K562 (cell line): ENCODE measurements around the gene LAMB1. TPM values are rescaled to one million over a fixed set of nuclear protein-coding genes. Genes with fewer than 3 reads are reported as not detected.

Experiments used
- ATAC-seq: fragments of 200-7000 bp; cut with Tn5 transposase; 3 replicates; pipeline ENCODE4 v1.9.1; 2020; ENCODE audit warnings: moderate library complexity
- BruUV-seq: library from RNA; stranded (reverse); fragments of 400-500 nt; replicated peaks from 2 replicates; lab custom pipeline; 2021; lab: Mats Ljungman, UMichigan
- CTCF ChIA-PET: fragments of 300-600 bp; formaldehyde crosslinking; extraction: SDS; loops from one replicate; lab custom pipeline; 2021; ENCODE audit warnings: low intra/inter-chr PET ratio; lab: Yijun Ruan, JAX
- POLR2A ChIA-PET: fragments of 300-600, 350-650 bp; sonication (Branson Sonifier 250); formaldehyde crosslinking; extraction: SDS; loops from one replicate; lab custom pipeline; 2021; ENCODE audit warnings: antibody characterized with exemption, inconsistent platforms; lab: Yijun Ruan, JAX
- DNase-seq, 4 experiments: peaks; one replicate each; pipeline versions ENCODE4 v3.0.0 to v3.0.0-alpha.2; 2011 to 2018; ENCODE audit warnings: low spot score in 3 of 4, mixed read lengths in 3 of 4; ENCODE audit errors: extremely low read depth in 1 of 4
- FAIRE-seq: peaks from 2 replicates; lab custom pipeline; 2011; peaks lifted over from hg19 to GRCh38; lab: Jason Lieb, UNC
- H2AFZ ChIP-seq: 2 replicates; pipeline ENCODE4 v1.6.0; 2011; ENCODE audit warnings: low read depth, low read length, control low read depth, inconsistent platforms
- H3K27ac ChIP-seq: fragments of 200-600 bp; 3 replicates; pipeline ENCODE4 v1.8.0; 2011; ENCODE audit warnings: low read depth, mild to moderate bottlenecking, control low read depth, inconsistent platforms, low read length, moderate library complexity, mixed read lengths; ENCODE audit errors: extremely low read depth
- H3K27me3 ChIP-seq, 2 experiments: fragments of 300-600 bp in 1 of 2; 2 replicates in 1 of 2; 3 replicates in 1 of 2; pipeline versions ENCODE4 v1.6.0 to v1.8.0; 2011; ENCODE audit warnings: inconsistent platforms in 2 of 2, low read length in 2 of 2, mild to moderate bottlenecking in 1 of 2, mixed read lengths in 1 of 2, moderate library complexity in 1 of 2; ENCODE audit not compliant: control insufficient read depth in 2 of 2, insufficient read depth in 2 of 2
- H3K36me3 ChIP-seq: fragments of 300-600 bp; 3 replicates; pipeline ENCODE4 v1.8.0; 2011; ENCODE audit warnings: mild to moderate bottlenecking, low read length, inconsistent platforms; ENCODE audit not compliant: control insufficient read depth, insufficient read depth
- H3K4me1 ChIP-seq, 2 experiments: fragments of 200-600 bp in 1 of 2; replicated peaks in 1 of 2; 2 replicates in 1 of 2; 3 replicates in 1 of 2; pipeline versions ENCODE4 v1.5.1 to v1.8.0; 2011; ENCODE audit warnings: inconsistent platforms in 2 of 2, low read length in 2 of 2, mild to moderate bottlenecking in 1 of 2, mixed read lengths in 1 of 2, moderate library complexity in 1 of 2; ENCODE audit not compliant: control insufficient read depth in 2 of 2, insufficient read depth in 2 of 2
- H3K4me2 ChIP-seq: 2 replicates; pipeline ENCODE4 v1.6.1; 2011; ENCODE audit warnings: low read length, control low read depth, inconsistent platforms, mixed read lengths; ENCODE audit not compliant: insufficient read depth
- H3K4me3 ChIP-seq: fragments of 200-600 bp; sonication (generic), shearing (Covaris generic); 2 replicates; pipeline ENCODE4 v1.5.1; 2016; ENCODE audit warnings: control low read depth, inconsistent platforms
- H3K79me2 ChIP-seq: fragments of 200-600 bp; 3 replicates; pipeline ENCODE4 v1.8.0; 2011; ENCODE audit warnings: low read length, inconsistent platforms; ENCODE audit not compliant: control insufficient read depth, insufficient read depth
- H3K9ac ChIP-seq, 2 experiments: 2 replicates each; pipeline versions ENCODE4 v1.6.0 to v1.6.1; 2011; ENCODE audit warnings: low read depth in 2 of 2, low read length in 2 of 2, control low read depth in 1 of 2, inconsistent platforms in 1 of 2, mild to moderate bottlenecking in 1 of 2, mixed read lengths in 1 of 2; ENCODE audit not compliant: insufficient read depth in 1 of 2
- H3K9me1 ChIP-seq: one replicate; pipeline ENCODE4 v1.6.0; 2011; ENCODE audit warnings: inconsistent platforms, mild to moderate bottlenecking, low read length, moderate library complexity; ENCODE audit not compliant: control insufficient read depth, insufficient read depth
- H3K9me3 ChIP-seq: replicated peaks from 2 replicates; pipeline ENCODE4 v1.5.1; 2011; ENCODE audit warnings: low read depth, low read length, inconsistent platforms; ENCODE audit not compliant: control insufficient read depth, insufficient read depth
- H4K20me1 ChIP-seq: replicated peaks from 2 replicates; pipeline ENCODE4 v1.6.1; 2011; ENCODE audit warnings: low read length, inconsistent platforms, mixed read lengths; ENCODE audit not compliant: control insufficient read depth, insufficient read depth
- CHD7 ChIP-seq: fragments of 200-600 bp; sonication (generic); IDR thresholded peaks from one replicate; pipeline ENCODE4 v1.6.1; 2012; ENCODE audit warnings: mild to moderate bottlenecking, low read depth, low read length, inconsistent platforms
- MYBL2 ChIP-seq, 2 experiments: fragments of 450-650 bp in 1 of 2; sonication (generic) in 1 of 2; formaldehyde crosslinking in 1 of 2; IDR thresholded peaks; 2 replicates each; pipeline versions ENCODE4 v1.6.1 to v1.8.1; 2017 to 2022; ENCODE audit warnings: borderline replicate concordance in 1 of 2, inconsistent platforms in 1 of 2, low read depth in 1 of 2, mild to moderate bottlenecking in 1 of 2, missing genetic modification reagents in 1 of 2, moderate library complexity in 1 of 2
- WGBS: fragments of 100-300 bp; shearing (Covaris generic); methylation state at CpG from one replicate; pipeline ENCODE4 v1.1.6; 2016; ENCODE audit warnings: low coverage, mixed read lengths; ENCODE audit not compliant: insufficient coverage; ENCODE audit errors: missing lambda C conversion rate; 5-methylcytosine and 5-hydroxymethylcytosine counted together
- in situ Hi-C: fragments of 300-500 bp; cut with MboI; formaldehyde crosslinking; loops from 4 replicates; pipeline ENCODE4 v1.15.0; 2018; ENCODE audit warnings: inconsistent platforms, mixed read lengths
- intact Hi-C: fragments of 100-400 bp; cut with micrococcal nuclease; formaldehyde crosslinking; loops from 2 replicates; pipeline ENCODE4 v1.14.2; 2022
- polyA plus RNA-seq, 8 experiments: library from polyadenylated mRNA; depleted of rRNA in 4 of 8; stranded (reverse) in 5 of 8; unstranded in 3 of 8; fragments of >200 nt; fragmentation: Nextera tagmentation in 2 of 8; fragmentation: Illumina TruSeq in 1 of 8; extraction: Ambion mirVana in 2 of 8; extraction: Trizol in 1 of 8; gene quantifications; 2 replicates each; pipeline versions ENCODE4 v1.2.1 to v1.2.3, GENCODE V29; 2011 to 2014; ENCODE audit warnings: inconsistent platforms in 1 of 8, missing spikeins in 1 of 8
- total RNA-seq, 7 experiments: library from RNA; depleted of rRNA in 6 of 7; stranded (reverse); fragments of >200 nt in 6 of 7; fragmentation: Illumina TruSeq in 2 of 7; extraction: Trizol in 2 of 7; gene quantifications; 2 replicates each; pipeline versions ENCODE4 v1.2.1 to v1.2.3, GENCODE V29; 2011 to 2021; ENCODE audit warnings: low replicate concordance in 1 of 7

LAMB1 gene
- total and polyA plus RNA-seq, 9 of the 15 experiments (the other 6 are each of a cell fraction or from before 2014, with no cell fraction given): 6.0 to 17.7 (median 12.3) TPM

- FAIRE-seq (no peak), ATAC-seq (no peak), DNase-seq (no peak)
- no peak overlapping the region for H2AFZ ChIP-seq
- no peaks in the 10 kb centered on the region for H3K9me3 ChIP-seq
- 58% methylated on average over 5 of the region's 5 CpGs for WGBS
- no peaks in the 10 kb centered on the region for H3K79me2 ChIP-seq
- H3K4me3 ChIP-seq: no peak overlapping the region
- no peaks in the 10 kb centered on the region for H3K4me1 ChIP-seq
- no peak overlapping the region for H3K4me2 ChIP-seq
- ChIA-PET POLR2A (no interaction called here), CTCF (no interaction called here)
- no TSS peak for BruUV-seq
- no peaks in the 10 kb centered on the region for H3K9me1 ChIP-seq
- in situ Hi-C loops (no loop called here), intact Hi-C loops (no loop called here)
- H3K27ac ChIP-seq: no peak overlapping the region
- 0 out of 2 replicates have a peak, but pooled peaks cover 4% of the 10 kb centered on the region for H4K20me1 ChIP-seq
- no peaks in the 10 kb centered on the region; a peak in 1 of 5 replicates for H3K27me3 ChIP-seq
- no peak overlapping the region for H3K9ac ChIP-seq
- peaks cover 28% of the 10 kb centered on the region; the same call in 2 of the 3 replicates for H3K36me3 ChIP-seq
- TF ChIP-seq MYBL2 (IDR thresholded peaks at IDR 0.05; ENCODE audit: low read depth) (no peak), MYBL2 (CRISPR knock-in tag; IDR thresholded peaks at IDR 0.05; ENCODE audit: borderline replicate concordance) (no peak), CHD7 (no peak)
Measured at GRCh38 chr7:107960272-107960671, 42.7 kb downstream of the LAMB1 start.
